ENCODE results near the gene MBNL2.

DNA sequence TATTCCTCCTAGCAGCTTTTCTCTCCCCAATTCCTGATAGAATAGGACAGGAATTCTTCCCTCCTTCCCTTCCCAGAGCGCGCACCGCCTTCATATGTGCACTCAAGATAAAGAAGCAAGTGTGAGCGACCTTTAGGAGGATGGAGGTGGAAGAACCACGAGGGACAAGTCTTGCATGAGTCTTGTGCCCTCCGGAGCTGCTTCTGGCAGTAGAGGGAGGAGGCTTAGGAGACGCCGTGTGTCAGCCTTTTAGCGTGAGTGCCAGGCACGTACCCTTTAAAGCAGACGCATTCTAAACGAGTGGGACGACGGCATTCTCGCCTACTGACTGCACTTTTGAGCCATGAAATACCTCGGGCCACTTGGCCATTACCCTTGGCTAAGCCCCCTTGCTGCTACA lies 116.4 kb downstream of the MBNL2 start:
- TF ChIP-seq CTCF (IDR thresholded peaks at IDR 0.05) (no peak), POLR2A (IDR thresholded peaks at IDR 0.05) (no peak)

Data from uterus (tissue), 2 donors.